ENCODE data around the gene GSS.

GSS gene

GRCh38 chr20:34982270-34983088 lies 26.9 kb upstream of the GSS start:
- no peak for TF ChIP-seq CTCF (IDR thresholded peaks at IDR 0.05)
- H3K27ac ChIP-seq: no peak overlapping the region
- no peak overlapping the region for H3K9ac ChIP-seq

GRCh38 chr20:34980543-34981233 lies 25.1 kb upstream of the GSS start:
- Histone ChIP-seq H3K27me3 (ENCODE audit: control insufficient read depth, insufficient read depth, low read length) (no peaks in the 10 kb centered on the region), H3K79me2 (no peaks in the 10 kb centered on the region), H3K4me2 (ENCODE audit: low read length) (no peak overlapping the region), H2AFZ (no peak overlapping the region), H3K4me3 (ENCODE audit: low read depth, low read length) (no peak overlapping the region), H3K9ac (no peak overlapping the region), H3K9me3 (ENCODE audit: control insufficient read depth, low read length) (no peaks in the 10 kb centered on the region), H3K27ac (no peak overlapping the region), H3K36me3 (ENCODE audit: control insufficient read depth, insufficient read depth, low read length) (no peaks in the 10 kb centered on the region), H3K4me1 (no peaks in the 10 kb centered on the region)
- no peak for TF ChIP-seq CTCF (IDR thresholded peaks at IDR 0.05)

More at GRCh38 chr20:34982270-34983088, 26.9 kb upstream of the GSS start:
- Histone ChIP-seq H3K27me3 (ENCODE audit: control insufficient read depth, insufficient read depth, low read length) (no peaks in the 10 kb centered on the region), H3K4me1 (no peaks in the 10 kb centered on the region), H3K79me2 (no peaks in the 10 kb centered on the region), H3K9me3 (ENCODE audit: control insufficient read depth, low read length) (no peaks in the 10 kb centered on the region), H3K4me2 (ENCODE audit: low read length) (no peak overlapping the region), H3K36me3 (ENCODE audit: control insufficient read depth, insufficient read depth, low read length) (no peaks in the 10 kb centered on the region), H2AFZ (no peak overlapping the region), H3K4me3 (ENCODE audit: low read depth, low read length) (no peak overlapping the region)

GRCh38 chr20:34979366-34980153 lies 24.0 kb upstream of the GSS start:
- Histone ChIP-seq H3K36me3 (ENCODE audit: control insufficient read depth, insufficient read depth, low read length) (no peaks in the 10 kb centered on the region), H3K9me3 (ENCODE audit: control insufficient read depth, low read length) (no peaks in the 10 kb centered on the region), H3K4me1 (no peaks in the 10 kb centered on the region), H3K4me3 (ENCODE audit: low read depth, low read length) (no peak overlapping the region), H3K9ac (no peak overlapping the region), H3K27ac (no peak overlapping the region), H3K79me2 (no peaks in the 10 kb centered on the region), H3K4me2 (ENCODE audit: low read length) (no peak overlapping the region), H3K27me3 (ENCODE audit: control insufficient read depth, insufficient read depth, low read length) (no peaks in the 10 kb centered on the region), H2AFZ (no peak overlapping the region)
- TF ChIP-seq CTCF (IDR thresholded peaks at IDR 0.05): no peak

- Histone ChIP-seq H3K27me3 (ENCODE audit: control insufficient read depth, insufficient read depth, low read length) (no peaks in the 10 kb centered on the region), H3K79me2 (no peaks in the 10 kb centered on the region), H3K27ac (no peak overlapping the region), H3K4me2 (ENCODE audit: low read length) (no peak overlapping the region), H3K9ac (no peak overlapping the region), H3K9me3 (ENCODE audit: control insufficient read depth, low read length) (no peaks in the 10 kb centered on the region), H3K4me3 (ENCODE audit: low read depth, low read length) (no peak overlapping the region), H2AFZ (no peak overlapping the region), H3K36me3 (ENCODE audit: control insufficient read depth, insufficient read depth, low read length) (no peaks in the 10 kb centered on the region), H3K4me1 (no peaks in the 10 kb centered on the region)
- no peak for TF ChIP-seq CTCF (IDR thresholded peaks at IDR 0.05)
Observed at GRCh38 chr20:34978092-34978744, 22.6 kb upstream of the GSS start.
